GM12891 (cell line): ENCODE data around the gene ZNF518A.

Source experiments
- POLR2A ChIP-seq: IDR thresholded peaks from 2 replicates; pipeline ENCODE4 v1.6.1; 2011; ENCODE audit warnings: low read depth, low read length, control low read depth
- POLR2AphosphoS5 ChIP-seq: IDR thresholded peaks from 2 replicates; pipeline ENCODE4 v1.6.1; 2011; ENCODE audit warnings: low read depth, low read length, control low read depth
- POU2F2 ChIP-seq: IDR thresholded peaks from 2 replicates; pipeline ENCODE4 v1.6.1; 2011; ENCODE audit warnings: low read depth, mild to moderate bottlenecking, control low read depth, low read length, moderate library complexity

DNA sequence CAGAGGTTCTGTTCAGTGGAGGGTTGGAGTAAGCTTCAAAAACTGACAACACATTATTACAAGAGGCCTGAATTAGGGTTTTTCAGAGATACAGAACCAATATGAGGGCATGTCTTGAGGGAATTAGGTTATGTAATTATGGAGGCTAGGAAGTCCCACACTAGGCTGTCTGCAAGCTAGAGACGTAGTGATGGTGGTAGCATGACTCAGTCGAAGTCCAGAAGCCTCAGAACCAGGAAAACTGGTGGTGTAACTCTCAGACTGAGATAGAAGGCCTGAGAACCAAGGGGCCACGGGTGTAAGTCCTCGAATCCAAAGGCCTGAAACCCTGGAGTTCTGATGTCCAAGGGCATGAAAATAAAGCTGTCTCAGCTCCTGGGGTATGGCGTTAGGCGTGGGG is 35.6 kb downstream of the ZNF518A start:
- TF ChIP-seq POLR2A: no peak
- no peak for TF ChIP-seq POLR2AphosphoS5
- no peak for TF ChIP-seq POU2F2
